DOHH2 (cell line): ENCODE measurements around the gene RABL6.

Experiments used
- H3F3A ChIP-seq: fragments of 200-600 bp; sonication (generic), shearing (Covaris generic); 2 replicates; pipeline ENCODE4 v1.6.0; 2016; ENCODE audit warnings: antibody characterized with exemption, mild to moderate bottlenecking; ENCODE audit not compliant: control insufficient read depth, insufficient read depth
- H3K27ac ChIP-seq: fragments of 200-600 bp; sonication (generic); 2 replicates; pipeline ENCODE4 v1.5.1; 2014; ENCODE audit warnings: low read depth, mild to moderate bottlenecking, low read length, moderate library complexity
- H3K27me3 ChIP-seq: fragments of 200-600 bp; sonication (generic); 2 replicates; pipeline ENCODE4 v1.6.1; 2014; ENCODE audit warnings: mild to moderate bottlenecking, low read length, mixed read lengths; ENCODE audit not compliant: control insufficient read depth
- H3K36me3 ChIP-seq: fragments of 200-600 bp; sonication (generic); 2 replicates; pipeline ENCODE4 v1.6.1; 2014; ENCODE audit warnings: mild to moderate bottlenecking, low read length, moderate library complexity, mixed read lengths; ENCODE audit not compliant: control insufficient read depth
- H3K4me1 ChIP-seq: fragments of 200-600 bp; sonication (generic); 2 replicates; pipeline ENCODE4 v1.6.1; 2014; ENCODE audit warnings: mild to moderate bottlenecking, low read length, mixed read lengths; ENCODE audit not compliant: control insufficient read depth
- H3K4me2 ChIP-seq: fragments of 200-600 bp; sonication (generic); 2 replicates; pipeline ENCODE4 v1.6.0; 2014; ENCODE audit warnings: mild to moderate bottlenecking, low read length, moderate library complexity
- H3K4me3 ChIP-seq: fragments of 200-600 bp; sonication (generic); 2 replicates; pipeline ENCODE4 v1.5.1; 2014; ENCODE audit warnings: mild to moderate bottlenecking, low read length, mixed read lengths
- H3K79me2 ChIP-seq: fragments of 200-600 bp; sonication (generic); 2 replicates; pipeline ENCODE4 v1.6.1; 2014; ENCODE audit warnings: mild to moderate bottlenecking, low read length, mixed read lengths; ENCODE audit not compliant: control insufficient read depth
- H3K9me2 ChIP-seq: fragments of 200-600 bp; sonication (generic); replicated peaks from 2 replicates; pipeline ENCODE4 v1.6.1; 2014; ENCODE audit warnings: mild to moderate bottlenecking, low read length, mixed read lengths; ENCODE audit not compliant: control insufficient read depth
- H3K9me3 ChIP-seq: fragments of 200-600 bp; sonication (generic); 2 replicates; pipeline ENCODE4 v1.6.1; 2014; ENCODE audit warnings: antibody characterized with exemption, low read length, mixed read lengths; ENCODE audit not compliant: control insufficient read depth, insufficient read depth
- H4K20me1 ChIP-seq: fragments of 200-600 bp; sonication (generic); 2 replicates; pipeline ENCODE4 v1.6.0; 2014; ENCODE audit warnings: low read depth, mild to moderate bottlenecking, antibody characterized with exemption, low read length, moderate library complexity; ENCODE audit not compliant: control insufficient read depth, insufficient read depth
- CTCF ChIP-seq: fragments of 200-600 bp; sonication (generic); IDR thresholded peaks from one replicate; pipeline ENCODE4 v1.5.1; 2014; ENCODE audit warnings: antibody characterized with exemption, mild to moderate bottlenecking, low read depth, low read length; ENCODE audit not compliant: poor library complexity, severe bottlenecking
- EZH2phosphoT487 ChIP-seq: fragments of 200-600 bp; sonication (generic); IDR thresholded peaks from 2 replicates; pipeline ENCODE4 v1.6.1; 2017; ENCODE audit warnings: borderline replicate concordance, mild to moderate bottlenecking, antibody characterized with exemption, low read length, moderate library complexity, mixed read lengths

RABL6 gene

GRCh38 chr9:136777359-136777758 is 30.4 kb upstream of the RABL6 start:
- no peak overlapping the region for H3K4me2 ChIP-seq
- no peaks in the 10 kb centered on the region for H4K20me1 ChIP-seq
- peaks cover 14% of the 10 kb centered on the region; the same call in 1 of the 2 replicates for H3K9me3 ChIP-seq
- no peaks in the 10 kb centered on the region for H3K9me2 ChIP-seq
- H3K79me2 ChIP-seq, result no peaks in the 10 kb centered on the region
- peaks cover 17% of the 10 kb centered on the region for H3K27me3 ChIP-seq
- no peaks in the 10 kb centered on the region for H3F3A ChIP-seq
- TF ChIP-seq EZH2phosphoT487, result no peak
- no peak for TF ChIP-seq CTCF
- H3K4me3 ChIP-seq, result no peak overlapping the region
- H3K4me1 ChIP-seq, result peaks cover 9% of the 10 kb centered on the region
- H3K27ac ChIP-seq, result no peak overlapping the region
- peaks cover 2% of the 10 kb centered on the region; the same call in 1 of the 2 replicates for H3K36me3 ChIP-seq

- Histone ChIP-seq H3K9me3 (no peaks in the 10 kb centered on the region), H3K4me1 (0 out of 2 replicates have a peak, but pooled peaks cover 3% of the 10 kb centered on the region), H3K4me2 (no peak overlapping the region), H4K20me1 (no peaks in the 10 kb centered on the region), H3K79me2 (no peaks in the 10 kb centered on the region), H3K36me3 (no peaks in the 10 kb centered on the region), H3K4me3 (no peak overlapping the region), H3K27ac (no peak overlapping the region), H3K9me2 (no peaks in the 10 kb centered on the region), H3K27me3 (peaks cover 19% of the 10 kb centered on the region), H3F3A (no peaks in the 10 kb centered on the region)
- TF ChIP-seq CTCF (no peak), EZH2phosphoT487 (no peak)
Measured at GRCh38 chr9:136779808-136780207, 27.9 kb upstream of the RABL6 start.

- Histone ChIP-seq H3K9me2 (no peaks in the 10 kb centered on the region), H3K79me2 (no peaks in the 10 kb centered on the region), H3K4me2 (no peak overlapping the region), H4K20me1 (no peaks in the 10 kb centered on the region), H3F3A (no peaks in the 10 kb centered on the region), H3K27ac (no peak overlapping the region), H3K9me3 (no peaks in the 10 kb centered on the region), H3K4me3 (no peak overlapping the region), H3K4me1 (0 out of 2 replicates have a peak, but pooled peaks cover 3% of the 10 kb centered on the region), H3K36me3 (no peaks in the 10 kb centered on the region), H3K27me3 (peaks cover 31% of the 10 kb centered on the region)
- TF ChIP-seq CTCF, result no peak
- no peak for TF ChIP-seq EZH2phosphoT487
Measured at GRCh38 chr9:136782452-136782851, 25.3 kb upstream of the RABL6 start.
